Measurements from ENCODE around the gene TENM4.

Gene TENM4

DNA sequence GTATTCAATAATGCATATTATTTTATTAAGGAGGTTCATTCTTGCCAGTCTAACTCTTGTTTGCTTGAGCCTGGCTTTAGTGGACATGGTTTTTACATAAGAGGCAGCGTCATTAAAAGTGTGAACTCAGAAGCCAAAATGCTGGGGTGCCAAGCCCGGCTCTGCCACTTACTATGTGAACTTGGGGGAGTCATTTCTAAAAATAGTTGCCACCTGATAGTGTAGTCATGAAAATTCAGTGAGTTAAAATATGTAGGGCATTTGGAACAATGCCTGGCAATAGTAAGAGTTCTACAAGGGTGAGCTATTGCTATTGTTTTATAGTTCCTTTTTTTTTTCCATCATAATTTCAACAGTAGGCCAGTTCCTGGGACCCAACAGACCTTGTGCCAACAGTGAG lies 49.9 kb downstream of the TENM4 start:
- no peak for DNase-seq (ENCODE audit: low read depth in 2 of 2)

DNA sequence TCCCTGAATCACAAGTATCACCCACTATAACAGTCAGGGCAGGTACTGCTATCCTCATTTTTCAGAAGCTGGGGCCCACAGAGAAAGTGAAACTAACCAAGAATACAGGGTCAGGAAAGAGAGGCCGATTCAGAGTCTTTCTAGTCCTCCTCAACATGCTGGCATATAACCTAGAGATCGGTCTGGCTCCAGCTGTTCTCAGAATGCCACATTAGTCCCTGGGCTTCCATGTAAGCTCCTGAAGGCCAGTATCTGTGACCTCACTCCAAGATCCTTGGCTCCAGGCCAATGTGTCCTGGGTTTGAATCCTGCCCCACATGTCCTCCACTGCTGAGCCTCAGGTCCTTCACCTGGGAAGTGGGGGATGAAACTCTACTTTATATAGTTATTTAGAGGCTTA lies 50.4 kb downstream of the TENM4 start:
- no peak for DNase-seq (ENCODE audit: low read depth in 2 of 2)

DNA sequence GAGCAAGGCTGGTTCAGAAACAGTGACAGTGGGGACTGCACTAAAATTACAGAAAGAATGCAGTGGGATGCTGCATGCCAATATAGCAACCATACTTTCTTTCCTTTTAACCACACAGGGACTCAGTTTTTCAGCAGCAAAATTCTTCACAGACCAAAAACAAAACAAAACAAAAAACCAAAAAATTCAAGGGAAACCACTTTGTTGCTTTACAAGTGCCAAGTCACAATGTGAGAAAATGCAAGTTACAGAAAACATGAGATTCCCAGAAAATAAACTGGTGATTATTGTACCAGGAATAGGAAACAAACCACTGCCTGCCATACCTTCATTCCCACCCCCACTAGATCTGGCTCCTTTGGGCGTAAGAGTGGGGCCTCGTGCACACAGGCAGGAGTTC lies 52.6 kb downstream of the TENM4 start:
- DNase-seq (ENCODE audit: low read depth in 2 of 2): no peak

DNA sequence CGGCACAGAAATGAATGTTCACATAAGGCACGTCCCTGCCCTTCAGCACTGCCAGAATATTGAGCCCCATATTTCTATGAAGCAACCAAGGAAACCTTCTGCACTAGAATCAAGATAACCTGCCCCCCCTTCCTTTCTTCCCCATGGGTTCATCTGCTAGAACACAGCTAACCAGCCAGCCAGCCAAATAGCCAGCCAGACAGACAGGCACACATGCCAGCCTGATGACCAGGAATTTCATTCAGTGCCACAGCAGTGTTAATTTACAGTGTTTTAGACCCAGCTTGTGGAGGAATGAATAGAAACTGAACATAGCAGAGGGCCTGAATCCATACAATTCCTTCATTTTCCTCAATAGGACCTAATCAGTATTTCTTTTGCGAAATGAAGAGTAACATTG lies 57.0 kb downstream of the TENM4 start:
- DNase-seq (ENCODE audit: low read depth in 2 of 2): no peak

DNA sequence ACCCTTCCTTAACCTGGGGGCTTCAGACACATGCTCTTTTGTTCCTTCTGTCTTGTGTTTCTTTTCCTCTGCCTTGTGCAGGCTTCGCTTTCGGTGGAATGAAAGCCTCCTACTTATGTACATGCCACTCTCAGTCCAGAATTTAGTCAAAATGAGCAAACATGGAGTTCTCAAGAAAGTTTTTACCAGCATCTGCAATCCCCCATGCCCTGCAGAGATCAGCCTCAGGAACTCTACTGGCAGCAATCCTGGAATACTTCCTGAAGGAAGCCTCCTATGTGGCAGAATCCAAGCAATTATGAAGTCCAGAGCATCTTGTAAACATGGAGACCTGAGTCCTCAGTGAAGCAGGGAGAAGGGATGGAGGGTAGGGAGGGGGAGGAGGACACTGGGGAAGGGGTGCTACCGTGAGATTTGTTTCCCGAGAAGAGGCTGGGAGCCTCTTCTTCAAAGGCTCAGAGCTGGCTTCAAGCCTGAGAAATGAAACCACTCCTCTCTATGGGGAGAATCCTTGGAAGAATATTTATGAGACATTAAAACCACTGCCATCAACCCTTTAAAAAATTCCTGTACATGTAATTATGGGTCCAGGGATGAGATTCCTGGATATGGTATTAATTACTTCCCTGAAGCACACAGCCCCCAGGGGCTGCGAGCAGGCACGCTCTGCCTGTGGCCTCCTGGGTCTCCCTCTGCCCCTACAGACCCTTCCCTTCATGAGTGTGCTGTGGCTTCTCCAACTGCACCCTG lies 58.4 kb downstream of the TENM4 start:
- DNase-seq (ENCODE audit: low read depth in 2 of 2): no peak

DNA sequence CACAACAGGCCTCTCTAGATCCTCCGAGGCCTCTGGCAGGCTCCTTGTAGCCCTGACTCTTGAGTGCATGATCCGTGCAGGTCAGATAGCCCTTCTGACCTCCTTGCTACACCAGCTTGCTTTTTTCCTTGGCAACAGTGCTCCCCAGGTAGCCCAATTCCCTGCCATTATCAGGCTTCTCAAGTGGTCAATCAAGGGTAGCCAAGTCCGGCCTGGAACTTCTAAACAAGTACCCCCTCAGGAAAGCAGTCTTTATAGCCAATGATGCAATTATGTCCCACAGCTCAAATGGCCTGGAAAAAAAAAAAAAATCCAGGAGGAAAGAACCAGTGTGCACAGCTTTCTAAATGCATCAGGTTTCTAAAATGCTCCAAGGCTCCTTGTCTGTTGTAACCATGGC lies 59.8 kb downstream of the TENM4 start:
- no peak for DNase-seq (ENCODE audit: low read depth in 2 of 2)

DNA sequence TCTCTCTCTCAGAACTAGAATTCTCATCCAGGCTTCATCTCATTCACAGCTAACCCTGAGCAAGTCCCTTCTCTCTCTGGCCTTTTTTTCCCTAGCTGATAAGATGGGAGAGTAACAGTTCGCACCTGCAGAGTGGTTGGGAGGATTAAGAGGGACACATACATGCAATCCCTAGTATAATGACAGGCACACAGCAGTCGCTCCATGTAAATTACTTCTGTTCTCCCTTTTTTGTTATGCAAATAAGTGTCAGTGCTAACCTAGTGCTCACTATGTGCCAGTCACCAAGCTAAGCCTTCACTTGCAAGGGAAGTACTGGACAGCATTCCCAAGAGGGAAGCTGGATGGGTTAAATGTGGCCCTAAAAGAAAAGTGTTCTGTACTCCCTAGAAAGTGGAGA lies 63.4 kb downstream of the TENM4 start:
- no peak for DNase-seq (ENCODE audit: low read depth in 2 of 2)

DNA sequence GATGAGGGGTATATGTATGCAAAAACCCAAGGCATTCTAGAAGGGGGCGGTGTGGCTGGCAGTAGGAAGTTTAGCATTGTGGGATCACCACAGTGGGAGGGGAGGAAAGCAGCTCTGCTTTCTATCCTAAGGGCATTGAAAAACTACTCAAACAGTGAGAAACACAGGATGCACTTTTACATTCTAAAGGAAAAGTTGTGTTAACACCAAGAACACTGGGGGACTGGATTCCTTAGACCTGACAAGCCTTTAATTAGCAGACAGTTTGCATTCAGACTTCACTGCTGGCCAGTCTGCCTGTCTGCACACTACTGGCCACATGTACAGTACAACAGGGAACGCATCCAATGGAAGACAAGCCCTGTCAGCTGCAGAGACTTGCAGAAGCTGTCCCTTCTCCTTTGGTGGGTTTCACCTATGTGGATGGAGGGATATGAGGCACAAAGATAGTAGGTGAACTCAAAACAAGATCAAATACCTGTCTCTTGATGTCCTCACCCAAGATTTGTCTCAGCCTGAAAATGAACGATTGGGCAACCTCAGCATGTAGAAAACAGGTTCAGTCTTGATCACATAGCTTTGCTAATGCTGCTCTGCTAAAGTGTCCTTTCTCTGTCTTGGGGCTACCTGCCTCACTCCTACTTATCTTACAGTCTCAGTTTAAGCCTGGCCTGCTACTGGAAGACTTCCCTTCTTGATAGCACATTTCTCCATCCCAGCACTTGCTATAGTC lies 64.8 kb downstream of the TENM4 start:
- no peak for DNase-seq (ENCODE audit: low read depth in 2 of 2)

DNA sequence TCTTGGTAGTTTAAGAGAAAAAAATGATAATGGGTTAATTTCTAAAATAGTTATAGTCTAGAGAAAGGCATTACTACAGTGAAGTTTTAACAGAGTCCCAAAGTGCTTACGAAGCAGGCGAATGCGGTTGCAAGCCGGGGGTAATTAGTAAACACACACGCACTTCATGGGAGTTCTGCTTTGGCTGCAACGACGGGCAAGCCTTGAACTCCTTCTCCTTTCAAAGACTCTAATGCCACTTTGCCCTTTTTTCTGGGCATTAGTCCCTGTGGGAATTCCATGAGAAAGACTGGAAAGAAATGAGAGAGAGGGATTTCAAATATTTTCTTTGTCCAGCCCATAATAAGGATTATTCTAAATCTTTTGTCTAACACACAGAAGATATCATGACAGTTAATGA lies 66.1 kb downstream of the TENM4 start:
- no peak for DNase-seq (ENCODE audit: low read depth in 2 of 2)

DNA sequence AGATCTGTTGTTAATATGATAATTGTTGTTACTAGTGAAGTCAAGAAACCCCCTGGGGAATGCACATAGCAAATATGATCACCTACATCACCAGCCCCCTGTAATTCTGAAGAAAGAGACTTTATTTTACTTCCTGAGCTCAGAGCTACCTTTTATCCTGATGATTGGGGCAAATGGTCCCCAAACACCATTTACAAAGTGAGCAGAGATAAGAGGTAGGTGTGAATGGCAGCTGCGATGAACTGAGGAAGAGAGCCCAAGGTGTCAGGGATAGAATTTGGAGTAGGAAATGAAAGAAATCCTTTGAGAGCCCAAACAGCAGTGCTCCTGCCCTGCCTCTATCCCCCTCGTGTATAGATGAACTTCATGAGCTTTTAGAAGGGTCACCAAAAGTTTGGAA lies 69.1 kb downstream of the TENM4 start:
- DNase-seq (ENCODE audit: low read depth in 2 of 2): no peak

DNA sequence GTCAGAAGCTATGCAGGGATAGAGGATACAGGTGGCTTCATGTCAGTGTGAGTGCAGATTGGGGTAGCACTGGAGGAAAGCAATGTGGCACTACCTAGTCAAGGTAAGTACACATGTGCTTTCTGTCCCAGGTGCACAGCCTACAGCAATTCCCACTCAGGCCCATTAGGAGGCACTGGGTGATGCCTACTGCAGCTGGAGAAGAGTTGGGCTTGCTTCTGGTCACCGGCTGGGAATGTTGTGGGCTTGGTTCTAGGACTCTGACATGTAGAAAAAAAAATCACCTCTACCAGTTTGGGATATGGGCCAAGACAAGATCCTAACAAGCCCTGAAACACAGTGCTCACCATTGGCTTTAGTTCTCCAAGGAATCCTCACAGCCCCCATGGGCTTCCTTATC lies 69.7 kb downstream of the TENM4 start:
- DNase-seq (ENCODE audit: low read depth in 2 of 2): no peak

DNA sequence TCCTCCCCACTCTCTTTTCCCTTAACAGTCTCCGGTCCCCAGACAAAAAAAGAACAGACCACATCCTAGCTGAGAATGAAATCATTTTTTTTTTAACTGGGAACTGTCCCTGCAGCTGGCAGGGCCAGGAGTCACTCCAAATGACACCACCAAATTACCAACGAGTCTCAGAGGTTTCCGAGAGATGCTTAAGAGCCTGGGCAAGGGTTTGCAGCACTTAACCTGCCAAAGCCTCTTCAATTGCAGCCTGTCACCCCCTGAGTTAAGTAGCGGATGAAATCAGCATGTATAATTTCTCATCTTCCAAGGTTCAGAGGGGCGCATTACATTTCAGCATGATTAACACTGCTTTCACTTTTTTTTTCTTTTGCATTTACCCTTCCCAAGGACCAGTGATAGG lies 71.8 kb downstream of the TENM4 start:
- no peak for DNase-seq (ENCODE audit: low read depth in 2 of 2)

DNA sequence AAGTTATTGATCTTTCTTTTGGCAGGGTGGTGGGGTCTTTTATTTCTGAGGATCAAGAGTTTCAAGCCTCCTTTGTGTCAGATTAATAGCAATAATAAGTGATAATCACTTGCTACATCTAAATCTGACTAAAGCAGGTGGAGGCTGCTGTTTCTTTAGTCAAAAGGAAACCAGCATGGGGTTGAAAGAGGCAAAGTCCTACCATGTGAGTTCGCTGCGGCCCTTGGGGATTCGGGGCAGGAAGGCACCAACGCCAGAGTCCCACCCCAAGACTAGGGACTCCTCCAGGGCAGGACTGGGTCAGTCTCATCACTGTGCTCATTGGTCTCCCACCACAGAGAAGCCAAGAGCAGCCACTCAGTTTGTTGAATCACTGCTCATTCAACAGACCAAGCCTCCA lies 73.0 kb downstream of the TENM4 start:
- DNase-seq (ENCODE audit: low read depth in 2 of 2): no peak

DNA sequence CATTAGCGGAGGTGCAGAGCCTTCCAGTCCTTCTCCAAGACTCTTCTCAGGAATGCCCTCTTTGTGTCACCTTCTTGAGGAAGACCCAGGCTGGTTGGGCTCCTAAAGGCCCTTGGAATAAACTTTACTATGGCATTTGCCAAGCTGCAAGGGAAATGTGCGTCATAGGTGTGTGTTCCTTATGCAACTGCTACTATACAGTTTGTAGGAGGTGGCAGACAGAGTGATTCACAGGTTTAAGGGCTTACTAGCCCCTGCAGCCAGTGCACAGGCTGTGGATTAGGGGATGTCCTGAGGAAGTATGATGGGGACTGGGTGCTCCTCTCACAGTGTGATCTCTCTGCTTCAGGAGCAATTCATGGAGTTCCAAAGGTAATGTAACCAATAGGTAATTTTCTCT lies 74.6 kb downstream of the TENM4 start:
- no peak for DNase-seq (ENCODE audit: low read depth in 2 of 2)

DNA sequence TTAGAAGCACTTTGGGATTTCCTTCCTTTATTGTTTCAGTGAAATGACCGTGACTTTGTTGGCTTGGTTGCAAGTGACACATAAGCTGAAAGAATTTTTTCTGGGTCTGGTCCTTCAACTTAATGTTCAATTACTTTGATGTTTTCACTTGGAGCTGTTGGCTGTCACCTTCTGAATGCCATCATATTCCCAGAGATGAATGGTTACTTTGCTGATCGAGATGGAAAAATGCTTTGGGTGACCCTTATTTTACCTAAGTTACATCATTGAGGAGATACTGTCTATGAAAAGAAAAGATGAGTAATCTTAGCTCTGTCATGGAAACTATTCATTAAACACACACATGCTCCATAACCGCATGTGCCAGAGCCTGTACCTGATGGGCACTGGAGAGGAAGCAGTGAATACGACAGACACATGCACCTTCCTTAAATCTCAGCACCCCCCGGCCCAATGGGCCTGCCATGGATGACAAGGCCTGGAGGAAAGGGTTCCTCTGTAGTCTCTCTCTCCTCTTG lies 76.9 kb downstream of the TENM4 start:
- no peak for DNase-seq (ENCODE audit: low read depth in 2 of 2)

DNA sequence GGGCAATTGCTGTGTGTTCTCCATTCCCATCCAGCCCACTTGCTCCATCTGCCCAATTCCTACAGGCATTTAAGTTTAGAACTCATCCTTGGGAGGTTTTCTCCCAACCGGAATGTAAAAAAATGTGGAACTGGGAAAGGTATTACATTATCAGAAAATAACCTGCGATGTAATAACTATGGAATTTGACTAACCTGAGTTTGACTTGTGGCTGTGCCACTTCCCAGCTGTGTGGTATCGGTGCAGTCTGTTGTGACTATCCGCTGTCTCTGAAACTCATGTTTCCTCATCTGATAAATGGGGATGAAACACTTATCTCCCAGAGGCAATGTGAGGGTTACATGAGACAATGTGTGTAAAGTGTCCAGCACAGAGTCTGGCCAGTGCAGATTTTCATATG lies 77.6 kb downstream of the TENM4 start:
- DNase-seq (ENCODE audit: low read depth in 2 of 2): no peak

DNA sequence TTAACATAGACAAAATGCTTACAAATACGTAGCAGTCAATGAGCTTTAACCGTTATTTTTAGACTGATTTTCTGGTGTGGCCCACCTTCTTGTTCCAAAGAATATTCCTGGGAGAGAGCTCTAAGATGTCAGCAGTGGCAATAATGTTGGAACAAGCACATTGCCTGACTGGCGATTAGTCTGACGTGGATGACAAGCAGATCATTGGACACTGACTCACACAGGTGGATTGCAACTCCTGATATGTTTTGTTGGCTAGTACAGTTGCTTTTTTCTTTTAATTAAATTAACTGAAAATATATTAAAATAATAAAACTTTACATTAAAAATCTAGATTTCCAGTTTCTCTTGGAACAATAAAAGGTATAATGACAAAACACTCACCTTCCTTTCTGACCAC lies 78.0 kb downstream of the TENM4 start:
- DNase-seq (ENCODE audit: low read depth in 2 of 2): no peak

DNA sequence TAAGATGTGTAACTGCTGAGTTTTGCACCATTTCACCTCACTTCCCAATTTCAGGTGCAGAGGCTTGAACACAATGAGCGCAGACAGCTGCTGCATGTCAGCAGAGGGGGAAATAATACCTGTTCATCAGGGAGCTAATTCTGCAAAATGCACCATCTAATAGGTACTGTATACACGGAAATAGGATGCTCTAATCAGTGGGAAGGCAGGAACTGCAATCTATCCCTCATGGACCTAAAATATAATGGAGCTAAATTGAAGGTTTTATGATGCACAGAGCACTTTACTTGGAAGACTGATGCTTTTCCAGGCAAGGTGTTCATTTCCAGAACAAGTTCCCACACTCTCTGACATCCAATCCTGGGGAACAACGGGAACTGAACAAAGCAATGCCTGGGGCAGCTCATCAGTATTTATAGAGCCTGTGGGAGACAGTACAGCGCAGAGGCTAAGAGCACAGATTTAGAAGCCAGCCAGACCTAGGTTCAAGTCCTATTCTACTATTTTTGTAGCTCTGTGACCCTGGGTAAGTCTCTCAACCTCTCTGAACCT lies 78.5 kb downstream of the TENM4 start:
- no peak for DNase-seq (ENCODE audit: low read depth in 2 of 2)

DNA sequence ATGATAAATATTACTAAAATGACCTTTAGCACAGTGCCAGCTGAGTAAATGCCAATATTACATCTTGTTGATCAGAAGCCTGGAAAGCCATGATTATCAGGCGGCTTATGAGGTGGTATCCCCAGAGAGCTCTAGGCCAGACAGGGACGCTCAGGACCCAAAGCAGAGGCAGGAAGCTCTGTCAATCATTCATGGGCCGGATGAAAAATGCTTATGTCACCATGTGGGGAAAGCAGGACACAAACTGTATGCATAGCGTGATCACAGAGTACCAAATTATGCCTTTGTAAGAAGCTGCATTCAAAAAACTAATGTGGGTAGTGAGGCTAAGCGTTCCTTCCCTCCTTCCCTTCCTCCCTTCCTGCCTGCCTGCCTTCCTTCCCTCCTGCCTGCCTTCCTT lies 82.6 kb downstream of the TENM4 start:
- DNase-seq (ENCODE audit: low read depth in 2 of 2): no peak

DNA sequence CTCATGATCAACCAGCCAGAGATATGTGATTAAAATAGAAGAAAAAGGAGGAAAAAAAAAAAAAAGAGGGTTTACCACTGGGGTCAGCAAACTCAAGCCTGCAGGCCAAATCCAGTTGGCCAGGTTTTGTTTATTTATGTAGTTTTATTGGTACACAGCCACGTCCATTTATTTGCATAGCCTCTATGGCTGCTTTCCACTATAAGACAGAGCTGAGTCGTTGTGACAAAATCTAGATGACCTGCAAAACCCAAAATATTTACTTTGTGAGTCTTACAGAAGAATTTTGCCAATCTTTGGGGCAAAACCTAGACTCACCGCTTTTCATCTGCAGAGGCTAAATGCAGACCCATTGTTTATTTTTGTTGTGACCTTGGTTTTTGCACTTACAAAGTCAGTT lies 87.1 kb downstream of the TENM4 start:
- DNase-seq (ENCODE audit: low read depth in 2 of 2): no peak

DNA sequence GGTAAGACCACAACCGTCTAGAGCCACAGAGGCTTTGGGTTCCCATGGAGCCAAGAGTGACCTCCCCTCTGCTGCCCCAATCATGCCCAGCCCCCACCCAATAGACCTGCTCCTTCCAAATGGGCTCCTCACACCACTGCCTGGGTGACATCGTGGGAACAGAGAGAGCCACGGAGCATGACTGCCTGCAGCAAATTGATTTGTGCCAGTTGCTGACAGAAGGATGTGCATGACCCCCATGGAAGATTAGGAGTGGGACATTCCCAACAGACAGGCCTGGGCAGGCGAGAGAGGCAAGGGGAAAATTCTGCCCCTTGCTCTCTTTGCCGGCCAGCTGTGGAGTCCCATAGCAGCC lies 88.5 kb downstream of the TENM4 start:
- no peak for DNase-seq (ENCODE audit: low read depth in 2 of 2)

DNA sequence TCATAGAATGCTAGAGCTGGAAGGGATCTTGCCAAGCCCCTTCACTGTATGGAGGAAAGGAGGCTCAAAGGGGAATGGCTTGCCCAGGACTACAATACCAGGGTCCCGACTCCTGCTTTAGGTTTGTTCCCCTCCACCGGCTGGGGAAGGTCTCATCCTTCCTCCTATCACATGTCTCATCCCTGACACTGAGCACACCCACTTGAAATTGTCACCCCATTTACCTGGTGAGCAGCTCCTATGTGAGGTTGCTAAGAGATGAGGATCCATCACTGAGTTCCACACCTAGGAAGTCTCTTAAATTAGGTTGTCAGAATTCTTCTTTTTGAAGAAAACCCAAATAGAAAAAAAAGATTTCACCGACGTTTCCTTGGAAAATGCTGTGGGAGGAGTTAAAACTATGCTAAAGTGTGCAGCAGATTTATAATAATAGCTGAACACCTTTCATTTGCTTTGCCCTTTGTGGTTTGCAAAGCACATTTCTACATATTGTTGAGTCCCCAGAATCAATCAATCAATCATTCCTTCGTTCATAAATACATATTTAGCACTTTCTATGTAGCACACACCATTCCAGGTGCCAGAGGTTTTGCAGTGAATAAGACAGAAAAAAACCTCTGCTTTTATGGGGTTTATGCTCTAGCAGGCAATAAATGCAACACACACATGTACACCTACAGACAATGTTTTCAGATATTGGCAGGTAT lies 91.7 kb downstream of the TENM4 start:
- no peak for DNase-seq (ENCODE audit: low read depth in 2 of 2)

DNA sequence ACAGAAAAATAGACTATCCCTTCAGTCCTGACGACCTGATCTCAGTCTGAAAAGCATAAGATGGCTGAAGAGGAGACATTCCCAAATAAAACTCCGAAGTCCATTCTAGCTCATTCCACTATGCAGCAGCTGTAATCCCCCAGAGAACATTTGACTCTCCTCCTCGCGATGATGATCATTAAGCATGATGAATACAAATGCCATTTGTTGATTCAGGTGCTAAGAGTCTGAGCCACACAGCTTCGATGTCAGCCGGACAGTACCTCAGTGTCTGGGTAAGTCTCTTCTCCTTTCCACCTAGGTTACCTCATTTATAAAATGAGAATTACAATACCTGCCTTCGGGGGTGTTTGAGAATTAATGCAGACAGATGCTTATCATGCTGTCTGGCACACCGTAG lies 94.8 kb downstream of the TENM4 start:
- no peak for DNase-seq (ENCODE audit: low read depth in 2 of 2)

Measured in stimulated activated CD4-positive, alpha-beta T cell treated with anti-CD3 and anti-CD28 coated beads, Interleukin-12 subunit alpha, Interleukin-12 subunit beta, amount 100 ng/mL, for 24 hours (primary cell).